HFF-Myc (cell line): ENCODE data around the gene GIPC1.

Source experiments
- DNase-seq: peaks from one replicate; pipeline ENCODE4 v3.0.0-alpha.2; 2011; ENCODE audit warnings: low read depth; ENCODE audit errors: extremely low read depth
- H3K4me3 ChIP-seq: replicated peaks from 2 replicates; pipeline ENCODE4 v1.5.1; 2011; ENCODE audit warnings: low read depth, mild to moderate bottlenecking, control low read depth, low read length
- CTCF ChIP-seq: IDR thresholded peaks from 2 replicates; pipeline ENCODE4 v1.5.1; 2012; ENCODE audit warnings: mild to moderate bottlenecking, low read depth, low read length, control low read depth; ENCODE audit errors: missing control alignments

The GIPC1 gene

GRCh38 chr19:14503285-14503684 is 7.4 kb upstream of the GIPC1 start:
- DNase-seq = no peak
- TF ChIP-seq CTCF = no peak
- no peak overlapping the region for H3K4me3 ChIP-seq

- DNase-seq = no peak
- TF ChIP-seq CTCF = no peak
- no peak overlapping the region for H3K4me3 ChIP-seq
These were observed 6.6 kb upstream of the GIPC1 start for GRCh38 chr19:14502334-14503092.

GRCh38 chr19:14497228-14497921 is 1.4 kb upstream of the GIPC1 start:
- no peak for TF ChIP-seq CTCF
- H3K4me3 ChIP-seq = no peak overlapping the region
- no peak for DNase-seq

GRCh38 chr19:14496834-14497227 is 904 bp upstream of the GIPC1 start:
- H3K4me3 ChIP-seq = peak overlapping the region; percentile 38
- TF ChIP-seq CTCF = no peak
- no peak for DNase-seq

- no peak for DNase-seq
- peak overlapping the region; percentile 80 for H3K4me3 ChIP-seq
- no peak for TF ChIP-seq CTCF
These were observed 277 bp downstream of the GIPC1 start for GRCh38 chr19:14495672-14496028.

GRCh38 chr19:14494910-14495671 is 836 bp downstream of the GIPC1 start:
- no peak for DNase-seq
- H3K4me3 ChIP-seq = peak overlapping the region; percentile 80
- no peak for TF ChIP-seq CTCF
